H9 (cell line): ENCODE results near the gene PHETA1. TPM values are rescaled to one million over a fixed set of nuclear protein-coding genes. Genes with fewer than 3 reads are reported as not detected.
A peak's percentile ranks its signal among the peaks of the same experiment; 100 is the strongest.
"Not testable (repeated sequence)": the region's sequence is repeated elsewhere in the genome, so short reads cannot be mapped to it uniquely, and the experiment has no call there.

ENCODE experiments used
- DNase-seq: peaks from one replicate; pipeline ENCODE4 v3.0.0-alpha.2; 2017
- H2AFZ ChIP-seq: one replicate; pipeline ENCODE4 v1.6.1; 2013; ENCODE audit warnings: mild to moderate bottlenecking, low read length, control low read depth, moderate library complexity
- H2AK5ac ChIP-seq: 2 replicates; pipeline ENCODE4 v1.6.1; 2013; ENCODE audit warnings: low read length, control low read depth, mixed read lengths; ENCODE audit not compliant: insufficient read length
- H2BK120ac ChIP-seq: one replicate; pipeline ENCODE4 v1.6.1; 2013; ENCODE audit warnings: low read depth, mild to moderate bottlenecking, low read length, control low read depth, inconsistent platforms; ENCODE audit not compliant: poor library complexity, severe bottlenecking
- H2BK12ac ChIP-seq: 2 replicates; pipeline ENCODE4 v1.6.1; 2013; ENCODE audit warnings: low read length, control low read depth, mixed read lengths, low read depth; ENCODE audit not compliant: insufficient read length
- H2BK15ac ChIP-seq: 2 replicates; pipeline ENCODE4 v1.6.1; 2013; ENCODE audit warnings: low read depth, low read length, control low read depth
- H2BK20ac ChIP-seq: one replicate; pipeline ENCODE4 v1.6.1; 2013; ENCODE audit warnings: low read depth, mild to moderate bottlenecking, low read length, control low read depth, inconsistent platforms; ENCODE audit not compliant: poor library complexity, severe bottlenecking
- H2BK5ac ChIP-seq: 2 replicates; pipeline ENCODE4 v1.6.1; 2013; ENCODE audit warnings: low read length, control low read depth, mixed read lengths; ENCODE audit not compliant: insufficient read length
- H3K14ac ChIP-seq: 2 replicates; pipeline ENCODE4 v1.6.1; 2013; ENCODE audit warnings: low read length, control low read depth; ENCODE audit not compliant: insufficient read depth
- H3K18ac ChIP-seq: 2 replicates; pipeline ENCODE4 v1.6.1; 2013; ENCODE audit warnings: low read depth, mild to moderate bottlenecking, mixed read lengths, low read length, control low read depth; ENCODE audit not compliant: insufficient read length
- H3K23ac ChIP-seq: 2 replicates; pipeline ENCODE4 v1.6.1; 2013; ENCODE audit warnings: low read length, control low read depth, mixed read lengths, low read depth; ENCODE audit not compliant: insufficient read length
- H3K23me2 ChIP-seq: 2 replicates; pipeline ENCODE4 v1.6.1; 2013; ENCODE audit warnings: low read depth, mild to moderate bottlenecking, mixed read lengths, low read length, control low read depth; ENCODE audit not compliant: insufficient read length, poor library complexity, severe bottlenecking
- H3K27ac ChIP-seq: 2 replicates; pipeline ENCODE4 v1.5.1; 2013; ENCODE audit warnings: low read length, control low read depth, mixed read lengths, low read depth; ENCODE audit not compliant: insufficient read length
- H3K27me3 ChIP-seq: 2 replicates; pipeline ENCODE4 v1.6.1; 2013; ENCODE audit warnings: low read length, control low read depth, inconsistent platforms; ENCODE audit not compliant: insufficient read depth
- H3K4ac ChIP-seq: 2 replicates; pipeline ENCODE4 v1.6.1; 2013; ENCODE audit warnings: low read depth, mild to moderate bottlenecking, control low read depth, inconsistent platforms, low read length, moderate library complexity
- H3K4me1 ChIP-seq: 2 replicates; pipeline ENCODE4 v1.6.1; 2013; ENCODE audit warnings: low read length, control low read depth, inconsistent platforms; ENCODE audit not compliant: insufficient read depth
- H3K4me2 ChIP-seq: 2 replicates; pipeline ENCODE4 v1.6.1; 2013; ENCODE audit warnings: low read length, control low read depth, mixed read lengths; ENCODE audit not compliant: insufficient read length, insufficient read depth
- H3K56ac ChIP-seq: 2 replicates; pipeline ENCODE4 v1.6.1; 2013; ENCODE audit warnings: low read depth, mild to moderate bottlenecking, mixed read lengths, low read length, control low read depth; ENCODE audit not compliant: insufficient read length
- H3K79me1 ChIP-seq: 2 replicates; pipeline ENCODE4 v1.6.1; 2013; ENCODE audit warnings: low read depth, mild to moderate bottlenecking, moderate library complexity, low read length, control low read depth, inconsistent platforms; ENCODE audit not compliant: insufficient read depth, poor library complexity, severe bottlenecking
- H3K79me2 ChIP-seq: 2 replicates; pipeline ENCODE4 v1.6.1; 2013; ENCODE audit warnings: low read length, control low read depth, inconsistent platforms; ENCODE audit not compliant: insufficient read depth
- H3K9ac ChIP-seq: 2 replicates; pipeline ENCODE4 v1.6.1; 2013; ENCODE audit warnings: low read length, control low read depth, mixed read lengths; ENCODE audit not compliant: insufficient read length; ENCODE audit errors: extremely low read depth
- H3K9me3 ChIP-seq: one replicate; pipeline ENCODE4 v1.6.1; 2013; ENCODE audit warnings: low read depth, low read length, inconsistent platforms; ENCODE audit not compliant: control insufficient read depth
- H3T11ph ChIP-seq: one replicate; pipeline ENCODE4 v1.6.1; 2013; ENCODE audit warnings: mild to moderate bottlenecking, low read length, control low read depth, inconsistent platforms
- H4K20me1 ChIP-seq: one replicate; pipeline ENCODE4 v1.6.1; 2013; ENCODE audit not compliant: control insufficient read depth, insufficient read length, insufficient read depth
- H4K5ac ChIP-seq: 2 replicates; pipeline ENCODE4 v1.6.1; 2013; ENCODE audit warnings: low read depth, mild to moderate bottlenecking, mixed read lengths, low read length, control low read depth; ENCODE audit not compliant: insufficient read length
- H4K8ac ChIP-seq: replicated peaks from 2 replicates; pipeline ENCODE4 v1.6.1; 2013; ENCODE audit warnings: low read length, control low read depth, mixed read lengths, low read depth; ENCODE audit not compliant: insufficient read length
- H4K91ac ChIP-seq: 2 replicates; pipeline ENCODE4 v1.6.1; 2013; ENCODE audit warnings: low read depth, mild to moderate bottlenecking, moderate library complexity, mixed read lengths, low read length, control low read depth; ENCODE audit not compliant: insufficient read length
- H3K27ac Mint-ChIP-seq, 3 experiments: 2 replicates in 2 of 3; 3 replicates in 1 of 3; pipeline ENCODE4 v1.8.0; 2020 to 2021; ENCODE audit warnings: mixed read lengths in 3 of 3, mild to moderate bottlenecking in 1 of 3, moderate library complexity in 1 of 3
- H3K27me3 Mint-ChIP-seq: 2 replicates; pipeline ENCODE4 v1.8.0; 2021; ENCODE audit warnings: low read depth, mild to moderate bottlenecking, moderate library complexity, mixed read lengths
- H3K36me3 Mint-ChIP-seq, 3 experiments: 2 replicates in 2 of 3; 3 replicates in 1 of 3; pipeline ENCODE4 v1.8.0; 2020 to 2021; ENCODE audit warnings: low read depth in 3 of 3, mixed read lengths in 3 of 3; ENCODE audit not compliant: insufficient read depth in 1 of 3
- H3K4me1 Mint-ChIP-seq, 2 experiments: 2 replicates each; pipeline ENCODE4 v1.8.0; 2020; ENCODE audit warnings: mixed read lengths in 2 of 2
- H3K4me3 Mint-ChIP-seq, 2 experiments: 2 replicates in 1 of 2; 3 replicates in 1 of 2; pipeline ENCODE4 v1.8.0; 2020 to 2021; ENCODE audit warnings: mild to moderate bottlenecking in 2 of 2, mixed read lengths in 2 of 2, moderate library complexity in 1 of 2
- H3K9me3 Mint-ChIP-seq, 2 experiments: 2 replicates in 1 of 2; 3 replicates in 1 of 2; pipeline ENCODE4 v1.8.0; 2020; ENCODE audit warnings: mild to moderate bottlenecking in 2 of 2, mixed read lengths in 2 of 2, moderate library complexity in 1 of 2
- CTCF ChIP-seq: fragments of 200-600 bp; sonication (generic); conservative IDR thresholded peaks from 3 replicates; pipeline ENCODE4 v1.8.0; 2021; ENCODE audit warnings: antibody characterized with exemption, mild to moderate bottlenecking
- WGBS: extraction: QIAGEN DNeasy Blood & Tissue Kit; methylation state at CpG from one replicate; pipeline ENCODE4 v1.1.7; 2013; ENCODE audit warnings: missing lambda C conversion rate, low lambda C conversion rate, mixed read lengths; ENCODE audit not compliant: insufficient read length; ENCODE audit errors: extremely low coverage; 5-methylcytosine and 5-hydroxymethylcytosine counted together
- total RNA-seq: library from RNA; stranded (reverse); gene quantifications from 2 replicates; pipeline ENCODE4 v1.2.1, GENCODE V29; 2021

The PHETA1 gene
- total RNA-seq, 1 experiment from 2014 or later = 13.1 TPM

GRCh38 chr12:111404362-111405148 is 35.7 kb upstream of the PHETA1 start:
- peaks cover 3% of the 10 kb centered on the region; the same call in 1 of the 2 replicates for H3K4me1 ChIP-seq
- Mint-ChIP-seq H3K27me3 (no peaks in the 10 kb centered on the region; the same call in none of the 2 replicates), H3K9me3 (no peaks in the 10 kb centered on the region; a peak in 1 of 5 replicates), H3K36me3 (no peaks in the 10 kb centered on the region), H3K27ac (peak overlapping the region; percentile 64 to 99 (median 91)), H3K4me1 (peaks cover 28 to 38% of the 10 kb centered on the region in 2 experiments), H3K4me3 (peak overlapping the region; percentile 77 to 78)
- peak overlapping the region; percentile 47 for H3K27ac ChIP-seq
- no peak overlapping the region for H3K56ac ChIP-seq
- H2BK12ac ChIP-seq = no peak overlapping the region
- DNase-seq = peak; percentile 85
- TF ChIP-seq CTCF = no peak
- no peak overlapping the region for H4K5ac ChIP-seq
- no peak overlapping the region for H2AFZ ChIP-seq
- peak overlapping the region; percentile 76 for H3K18ac ChIP-seq
- H3K79me1 ChIP-seq = peaks cover 8% of the 10 kb centered on the region
- no peak overlapping the region for H4K8ac ChIP-seq
- no peaks in the 10 kb centered on the region for H3K9me3 ChIP-seq
- H3K14ac ChIP-seq = peak overlapping the region; percentile 64
- no peak overlapping the region for H2BK20ac ChIP-seq
- no peak overlapping the region; the same call in 1 of the 2 replicates for H3K4ac ChIP-seq
- no peaks in the 10 kb centered on the region for H4K20me1 ChIP-seq
- H3K27me3 ChIP-seq = no peaks in the 10 kb centered on the region; the same call in 1 of the 2 replicates
- no peak overlapping the region for H2BK5ac ChIP-seq
- no peak overlapping the region for H2BK15ac ChIP-seq
- peak overlapping the region; percentile 8 for H3K9ac ChIP-seq
- H2BK120ac ChIP-seq = no peak overlapping the region
- no peak overlapping the region for H4K91ac ChIP-seq
- no peak overlapping the region for H3K23ac ChIP-seq
- H3K79me2 ChIP-seq = peaks cover 30% of the 10 kb centered on the region; the same call in 1 of the 2 replicates
- H2AK5ac ChIP-seq = no peak overlapping the region
- peak overlapping the region; percentile 58 for H3K4me2 ChIP-seq
- H3T11ph ChIP-seq = no peak overlapping the region
- WGBS = no CpG with 5 or more reads among the region's 21 CpGs
- peaks cover 13% of the 10 kb centered on the region for H3K23me2 ChIP-seq

- not testable (repeated sequence) for H3K27me3 ChIP-seq, H2AK5ac ChIP-seq, H3K4ac ChIP-seq, H3K27me3 Mint-ChIP-seq, H3K27ac Mint-ChIP-seq, H3K18ac ChIP-seq, H4K20me1 ChIP-seq, H3K9me3 Mint-ChIP-seq, H4K8ac ChIP-seq, H3K36me3 Mint-ChIP-seq, H2AFZ ChIP-seq, H2BK20ac ChIP-seq, H3K79me2 ChIP-seq, H3K14ac ChIP-seq, H3T11ph ChIP-seq, H2BK15ac ChIP-seq, H4K5ac ChIP-seq, H2BK12ac ChIP-seq, H3K27ac ChIP-seq, DNase-seq, H3K79me1 ChIP-seq, H3K4me3 Mint-ChIP-seq, H3K9me3 ChIP-seq, H3K9ac ChIP-seq, H3K4me1 ChIP-seq, H2BK5ac ChIP-seq, H3K56ac ChIP-seq, H3K4me2 ChIP-seq, H3K23ac ChIP-seq, H4K91ac ChIP-seq, H2BK120ac ChIP-seq
- peaks cover 13% of the 10 kb centered on the region for H3K23me2 ChIP-seq
- H3K4me1 Mint-ChIP-seq = peaks cover 23 to 25% of the 10 kb centered on the region in 2 experiments
- no CpG with 5 or more reads among the region's 9 CpGs for WGBS
These were observed 33.6 kb upstream of the PHETA1 start for GRCh38 chr12:111402490-111402824.
